HG03159 (cell line): ENCODE data around the gene TMTC2.

ENCODE experiments used
- ATAC-seq: cut with Tn5 transposase; IDR thresholded peaks from one replicate; pipeline ENCODE4 v1.9.1; 2021; ENCODE audit warnings: mild to moderate bottlenecking, moderate library complexity; ENCODE audit not compliant: unreplicated experiment

The TMTC2 gene

GRCh38 chr12:82686168-82687020 lies at the start of gene TMTC2:
Gene TMTC2, plus strand, starts transcription at chr12:82686906.
- ATAC-seq, result peak; percentile 83

- ATAC-seq, result no peak
Measured at GRCh38 chr12:82638324-82638723, 48.4 kb upstream of the TMTC2 start.

GRCh38 chr12:82644896-82645295 lies 41.8 kb upstream of the TMTC2 start:
- ATAC-seq, result no peak

GRCh38 chr12:82645414-82645813 lies 41.3 kb upstream of the TMTC2 start:
- ATAC-seq, result no peak

- ATAC-seq, result no peak
Measured at GRCh38 chr12:82647853-82648252, 38.9 kb upstream of the TMTC2 start.

GRCh38 chr12:82648259-82648909 lies 38.3 kb upstream of the TMTC2 start:
- ATAC-seq, result no peak

GRCh38 chr12:82650627-82651337 lies 35.9 kb upstream of the TMTC2 start:
- peak; percentile 91 for ATAC-seq

GRCh38 chr12:82651489-82651888 lies 35.2 kb upstream of the TMTC2 start:
- no peak for ATAC-seq

GRCh38 chr12:82652071-82652470 lies 34.6 kb upstream of the TMTC2 start:
- no peak for ATAC-seq

GRCh38 chr12:82655751-82656150 lies 31.0 kb upstream of the TMTC2 start:
- no peak for ATAC-seq

GRCh38 chr12:82659343-82660207 lies 27.1 kb upstream of the TMTC2 start:
- ATAC-seq, result no peak

GRCh38 chr12:82660541-82661325 lies 26.0 kb upstream of the TMTC2 start:
- ATAC-seq, result no peak

GRCh38 chr12:82663893-82664292 lies 22.8 kb upstream of the TMTC2 start:
- ATAC-seq, result no peak

GRCh38 chr12:82665142-82665923 lies 21.4 kb upstream of the TMTC2 start:
- no peak for ATAC-seq

GRCh38 chr12:82666830-82667229 lies 19.9 kb upstream of the TMTC2 start:
- ATAC-seq, result no peak

- no peak for ATAC-seq
Measured at GRCh38 chr12:82671673-82672195, 15.0 kb upstream of the TMTC2 start.

GRCh38 chr12:82672811-82673495 lies 13.8 kb upstream of the TMTC2 start:
- ATAC-seq, result no peak

GRCh38 chr12:82673698-82674097 lies 13.0 kb upstream of the TMTC2 start:
- no peak for ATAC-seq
